GM12891 (cell line): ENCODE data around the gene SLC4A4.

Source experiments
- PAX5 ChIP-seq: IDR thresholded peaks from 2 replicates; pipeline ENCODE4 v1.6.1; 2011; ENCODE audit warnings: low read length, moderate library complexity, mild to moderate bottlenecking; ENCODE audit not compliant: insufficient read depth, severe bottlenecking
- POLR2A ChIP-seq: IDR thresholded peaks from 2 replicates; pipeline ENCODE4 v1.6.1; 2011; ENCODE audit warnings: low read depth, low read length, control low read depth
- POLR2AphosphoS5 ChIP-seq: IDR thresholded peaks from 2 replicates; pipeline ENCODE4 v1.6.1; 2011; ENCODE audit warnings: low read depth, low read length, control low read depth
- POU2F2 ChIP-seq: IDR thresholded peaks from 2 replicates; pipeline ENCODE4 v1.6.1; 2011; ENCODE audit warnings: low read depth, mild to moderate bottlenecking, control low read depth, low read length, moderate library complexity
- SPI1 ChIP-seq: IDR thresholded peaks from 2 replicates; pipeline ENCODE4 v1.6.1; 2011; ENCODE audit warnings: low read depth, low read length, control low read depth
- TAF1 ChIP-seq: IDR thresholded peaks from 2 replicates; pipeline ENCODE4 v1.6.1; 2011; ENCODE audit warnings: low read depth, low read length, control low read depth

DNA sequence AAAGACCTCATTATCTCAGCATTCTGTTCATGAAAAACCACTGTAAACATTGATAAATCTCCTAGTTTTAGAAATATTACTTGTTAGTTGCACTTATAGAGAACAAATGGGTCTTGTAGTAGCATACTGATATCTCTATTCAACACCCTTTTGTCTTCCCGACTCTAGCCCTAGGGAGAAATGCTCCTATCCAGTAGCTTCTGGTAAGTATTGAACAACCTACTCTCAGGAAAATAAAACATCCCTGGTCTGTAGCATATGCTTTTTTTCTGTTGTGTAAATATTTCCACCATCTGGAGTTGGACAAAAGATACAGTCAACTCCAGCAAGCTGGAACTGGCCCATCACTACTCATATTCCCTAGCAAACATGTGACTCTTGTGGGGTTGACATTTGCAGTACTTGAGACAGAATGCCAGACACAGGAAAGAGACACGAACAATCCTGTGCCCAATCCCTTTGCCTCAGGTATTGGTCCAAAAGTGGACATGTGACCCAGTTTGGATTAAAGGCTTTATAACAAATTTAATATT lies 256.8 kb downstream of the SLC4A4 start:
- no peak for TF ChIP-seq POLR2A
- TF ChIP-seq POLR2AphosphoS5, result no peak
- no peak for TF ChIP-seq TAF1
- TF ChIP-seq SPI1, result no peak
- no peak for TF ChIP-seq POU2F2
- TF ChIP-seq PAX5, result no peak
